ENCODE measurements around the gene CBX2.

CBX2 gene

GRCh38 chr17:79791735-79792161 lies 13.8 kb downstream of the CBX2 start:
- DNase-seq (ENCODE audit: low spot score): no peak
- in situ Hi-C loops (cut with MboI; ENCODE audit: low sequenced_read_pairs, unreplicated experiment): no loop called here
- TF ChIP-seq CTCF (IDR thresholded peaks at IDR 0.05; ENCODE audit: borderline replicate concordance, control extremely low read depth, extremely low read depth, insufficient read depth, missing control alignments): no peak

DNA sequence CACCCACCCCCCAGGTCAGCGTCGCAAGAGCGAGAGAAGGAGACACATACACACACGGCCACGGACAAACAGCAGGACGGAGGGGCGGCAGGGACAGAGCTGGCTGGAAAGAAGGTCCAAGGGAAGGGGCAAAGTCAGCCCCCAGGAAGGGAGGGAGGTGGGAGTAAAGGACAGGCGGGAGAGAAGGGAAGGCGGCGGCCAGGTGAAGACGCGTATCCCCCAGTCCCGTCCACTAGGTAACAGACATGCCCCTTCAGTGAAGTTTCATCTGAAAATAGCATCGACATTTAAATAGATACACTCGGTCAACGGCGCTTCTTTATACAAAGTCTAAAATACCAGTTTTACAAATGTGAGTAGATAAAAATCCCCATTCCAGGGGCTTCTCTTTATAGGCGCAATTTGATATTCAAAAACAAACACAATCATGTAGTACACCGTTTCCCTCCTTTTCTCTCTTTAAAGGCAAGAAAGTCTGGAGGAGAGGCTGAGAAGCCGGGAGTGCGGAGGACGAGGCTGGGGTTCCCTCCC lies 14.5 kb downstream of the CBX2 start:
- in situ Hi-C loops (cut with MboI; ENCODE audit: low sequenced_read_pairs, unreplicated experiment): no loop called here
- no peak for DNase-seq (ENCODE audit: low spot score)
- TF ChIP-seq CTCF (IDR thresholded peaks at IDR 0.05; ENCODE audit: borderline replicate concordance, control extremely low read depth, extremely low read depth, insufficient read depth, missing control alignments): no peak

- no peak for DNase-seq (ENCODE audit: low spot score)
- in situ Hi-C loops (cut with MboI; ENCODE audit: low sequenced_read_pairs, unreplicated experiment): no loop called here
- no peak for TF ChIP-seq CTCF (IDR thresholded peaks at IDR 0.05; ENCODE audit: borderline replicate concordance, control extremely low read depth, extremely low read depth, insufficient read depth, missing control alignments)
These were observed 15.3 kb downstream of the CBX2 start for GRCh38 chr17:79792984-79793923.

- TF ChIP-seq CTCF (IDR thresholded peaks at IDR 0.05; ENCODE audit: borderline replicate concordance, control extremely low read depth, extremely low read depth, insufficient read depth, missing control alignments): no peak
- DNase-seq (ENCODE audit: low spot score): no peak
- in situ Hi-C loops (cut with MboI; ENCODE audit: low sequenced_read_pairs, unreplicated experiment): no loop called here
These were observed 16.0 kb downstream of the CBX2 start for GRCh38 chr17:79793924-79794304.

GRCh38 chr17:79794659-79795511 lies 16.9 kb downstream of the CBX2 start:
- no peak for DNase-seq (ENCODE audit: low spot score)
- no peak for TF ChIP-seq CTCF (IDR thresholded peaks at IDR 0.05; ENCODE audit: borderline replicate concordance, control extremely low read depth, extremely low read depth, insufficient read depth, missing control alignments)
- in situ Hi-C loops (cut with MboI; ENCODE audit: low sequenced_read_pairs, unreplicated experiment): no loop called here

- no peak for DNase-seq (ENCODE audit: low spot score)
- TF ChIP-seq CTCF (IDR thresholded peaks at IDR 0.05; ENCODE audit: borderline replicate concordance, control extremely low read depth, extremely low read depth, insufficient read depth, missing control alignments): no peak
- in situ Hi-C loops (cut with MboI; ENCODE audit: low sequenced_read_pairs, unreplicated experiment): no loop called here
These were observed 18.0 kb downstream of the CBX2 start for GRCh38 chr17:79795795-79796443.

Data from GM13976 (cell line).